Loucy (cell line): ENCODE results near the gene BCKDK.

Experiments
- CTCF ChIP-seq: fragments of 200-600 bp; sonication (generic); conservative IDR thresholded peaks from 2 replicates; pipeline ENCODE4 v1.5.1; 2014; ENCODE audit warnings: mild to moderate bottlenecking, antibody characterized with exemption, low read length
- EZH2phosphoT487 ChIP-seq: fragments of 200-600 bp; IDR thresholded peaks from 2 replicates; pipeline ENCODE4 v1.6.1; 2018; ENCODE audit warnings: antibody characterized with exemption, mild to moderate bottlenecking, moderate library complexity, borderline replicate concordance

GRCh38 chr16:31067342-31067741 is 40.8 kb upstream of the BCKDK start:
- no peak for TF ChIP-seq CTCF
- TF ChIP-seq EZH2phosphoT487: no peak
